Activated CD4-positive, alpha-beta T cell treated with anti-CD3 and anti-CD28 coated beads, Interleukin-2, amount 10 ng/mL, durations not matched to agents 7 days and 5 days (primary cell): ENCODE measurements around the gene CDK19. TPM values are rescaled to one million over a fixed set of nuclear protein-coding genes. Genes with fewer than 3 reads are reported as not detected.
"Not testable (repeated sequence)": the region's sequence is repeated elsewhere in the genome, so short reads cannot be mapped to it uniquely, and the experiment has no call there.

Source experiments
- CTCF ChIA-PET: fragments of 350-600 bp; sonication (Branson Sonifier 250); formaldehyde crosslinking; loops from one replicate; lab custom pipeline; 2021; ENCODE audit warnings: antibody characterized with exemption; lab: Charles Lee
- POLR2A ChIA-PET: fragments of 350-600 bp; sonication (Branson Sonifier 250); formaldehyde crosslinking; loops from one replicate; lab custom pipeline; 2021; ENCODE audit warnings: antibody characterized with exemption; lab: Charles Lee
- DNase-seq: peaks from one replicate; pipeline ENCODE4 v3.0.0-alpha.2; 2020
- H3K27ac Mint-ChIP-seq: one replicate; pipeline ENCODE4 v1.8.0; 2021; ENCODE audit warnings: mild to moderate bottlenecking, moderate library complexity, mixed read lengths
- H3K27me3 Mint-ChIP-seq: one replicate; pipeline ENCODE4 v1.8.0; 2021; ENCODE audit warnings: mixed read lengths
- H3K36me3 Mint-ChIP-seq: one replicate; pipeline ENCODE4 v1.8.0; 2021; ENCODE audit warnings: low read depth, mixed read lengths
- H3K4me1 Mint-ChIP-seq: one replicate; pipeline ENCODE4 v1.8.0; 2021; ENCODE audit warnings: mixed read lengths
- H3K4me3 Mint-ChIP-seq: one replicate; pipeline ENCODE4 v1.8.0; 2021; ENCODE audit warnings: mild to moderate bottlenecking, moderate library complexity, mixed read lengths
- H3K9me3 Mint-ChIP-seq: one replicate; pipeline ENCODE4 v1.8.0; 2021; ENCODE audit warnings: mixed read lengths
- total RNA-seq, 2 experiments: library from RNA; stranded (reverse); gene quantifications; one replicate each; pipeline ENCODE4 v1.2.3, GENCODE V29; 2021

Gene CDK19
- total RNA-seq, 2 experiments from 2014 or later, result 26.5 to 27.3 TPM

DNA sequence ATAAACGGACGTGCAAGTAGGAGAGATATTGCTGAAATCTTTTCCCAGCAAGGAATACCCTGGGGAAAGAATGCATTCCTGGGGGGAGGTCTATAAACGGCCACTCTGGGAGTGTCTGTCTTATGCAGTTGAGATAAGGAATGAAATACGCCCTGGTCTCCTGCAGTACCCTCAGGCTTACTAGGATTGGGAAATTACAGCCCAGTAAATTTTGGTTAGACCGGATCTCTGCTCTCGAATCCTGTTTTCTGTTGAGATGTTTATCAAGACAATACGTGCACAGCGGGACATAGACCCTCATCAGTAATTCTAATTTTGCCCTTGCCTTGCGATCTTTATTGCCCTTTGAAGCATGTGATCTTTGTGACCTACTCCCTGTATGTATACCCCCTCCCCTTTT, 72.7 kb downstream of the CDK19 start:
- Mint-ChIP-seq H3K36me3 (peaks cover 37% of the 10 kb centered on the region), H3K9me3 (peaks cover 20% of the 10 kb centered on the region)
- POLR2A ChIA-PET, CTCF ChIA-PET, H3K4me1 Mint-ChIP-seq, DNase-seq, H3K4me3 Mint-ChIP-seq, H3K27ac Mint-ChIP-seq, H3K27me3 Mint-ChIP-seq: not testable (repeated sequence)

DNA sequence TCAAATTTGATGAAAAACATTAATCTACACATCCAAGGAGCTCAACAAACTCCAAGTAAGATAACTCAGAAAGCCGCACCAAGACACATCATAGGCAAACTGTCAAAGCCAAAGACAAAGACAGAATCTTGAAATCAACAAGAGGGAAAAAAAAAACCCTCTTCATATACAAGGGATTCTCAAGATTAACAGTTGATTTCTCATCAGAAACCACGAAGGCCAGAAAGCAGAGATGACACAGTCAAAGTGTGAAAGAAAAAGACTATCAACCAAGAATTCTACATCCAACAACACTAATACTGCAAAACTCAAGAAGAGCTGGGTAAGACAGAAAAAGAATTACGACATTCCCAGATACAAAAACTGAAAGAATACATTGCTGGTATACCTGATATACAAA, 73.8 kb downstream of the CDK19 start:
- H3K9me3 Mint-ChIP-seq, result peaks cover 20% of the 10 kb centered on the region
- H3K27ac Mint-ChIP-seq, result no peak overlapping the region
- H3K27me3 Mint-ChIP-seq, result no peaks in the 10 kb centered on the region
- DNase-seq, result no peak
- H3K4me1 Mint-ChIP-seq, result no peaks in the 10 kb centered on the region
- CTCF ChIA-PET, result interaction anchor here (0.9 kb wide), 1 partner anchor 13 kb away, joined by 4 read pairs; no protein-coding TSS in a partner anchor
- no peak overlapping the region for H3K4me3 Mint-ChIP-seq
- H3K36me3 Mint-ChIP-seq, result peaks cover 39% of the 10 kb centered on the region
- POLR2A ChIA-PET, result no interaction called here

DNA sequence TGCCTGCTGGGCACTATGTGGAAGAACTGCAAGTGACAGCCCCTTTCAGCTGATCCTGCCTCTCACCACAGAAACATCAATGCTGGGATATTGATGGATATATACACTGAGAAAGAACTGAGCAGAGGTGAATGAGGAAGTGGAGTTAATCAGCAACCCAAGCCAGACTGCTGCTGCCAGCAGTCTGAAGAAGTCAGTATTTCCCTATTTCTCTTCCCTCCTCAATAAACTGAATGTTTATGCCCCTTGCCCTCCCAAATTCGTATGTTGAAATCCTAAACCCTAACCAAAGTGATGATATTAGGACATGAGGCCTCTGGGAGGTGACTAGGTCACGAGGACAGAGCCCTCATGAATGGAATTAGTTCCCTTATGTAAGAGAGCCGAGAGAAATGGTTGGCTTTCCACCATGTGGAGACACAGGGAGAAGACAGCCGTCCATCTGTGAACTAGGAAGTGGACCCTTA, 76.3 kb downstream of the CDK19 start:
- no peak overlapping the region for H3K4me3 Mint-ChIP-seq
- ChIA-PET CTCF (no interaction called here), POLR2A (no interaction called here)
- DNase-seq, result no peak
- no peaks in the 10 kb centered on the region for H3K27me3 Mint-ChIP-seq
- H3K36me3 Mint-ChIP-seq, result peaks cover 42% of the 10 kb centered on the region
- peaks cover 20% of the 10 kb centered on the region for H3K9me3 Mint-ChIP-seq
- H3K4me1 Mint-ChIP-seq, result no peaks in the 10 kb centered on the region
- H3K27ac Mint-ChIP-seq, result no peak overlapping the region

DNA sequence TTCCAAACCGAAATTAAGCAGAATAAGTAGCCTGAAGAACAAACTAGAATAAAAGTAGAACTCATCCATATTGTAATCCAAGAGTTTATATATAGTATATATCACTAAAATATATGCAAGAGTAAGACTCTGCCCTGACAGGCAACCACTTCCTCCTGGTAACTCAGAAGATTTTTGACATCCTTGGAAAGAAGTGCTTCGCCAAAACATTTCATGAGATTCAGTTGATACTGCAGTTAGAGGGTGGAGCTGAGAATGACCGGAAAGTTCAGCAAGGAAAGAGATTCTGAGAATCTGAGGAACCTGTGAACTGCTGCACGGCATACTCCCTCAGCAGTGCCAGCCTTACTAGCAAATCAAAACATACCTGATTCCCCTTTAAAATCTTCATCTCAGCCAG, 79.6 kb downstream of the CDK19 start:
- ChIA-PET CTCF (no interaction called here), POLR2A (no interaction called here)
- Mint-ChIP-seq H3K27me3 (no peaks in the 10 kb centered on the region), H3K4me1 (no peaks in the 10 kb centered on the region), H3K36me3 (peaks cover 17% of the 10 kb centered on the region), H3K9me3 (peaks cover 2% of the 10 kb centered on the region), H3K4me3 (no peak overlapping the region), H3K27ac (no peak overlapping the region)
- no peak for DNase-seq

DNA sequence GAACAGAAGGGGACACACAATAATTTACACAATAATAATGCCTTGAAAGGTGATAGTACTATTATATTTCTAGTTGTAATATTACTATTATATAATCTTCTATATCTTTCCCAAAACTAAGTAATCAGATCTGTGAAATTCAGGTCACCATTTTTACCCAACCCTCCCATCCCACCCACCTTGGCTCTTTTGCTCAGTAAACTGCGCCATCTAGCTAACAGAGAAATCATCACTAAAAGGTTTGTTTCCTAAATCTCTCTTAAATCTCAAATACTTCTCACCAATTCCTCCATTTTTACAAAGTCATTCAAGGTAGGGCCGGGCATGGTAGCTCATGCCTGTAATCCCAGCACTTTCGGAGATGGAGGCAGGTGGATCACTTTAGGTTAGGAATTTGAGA, 83.4 kb downstream of the CDK19 start:
- H3K9me3 Mint-ChIP-seq, result no peaks in the 10 kb centered on the region

DNA sequence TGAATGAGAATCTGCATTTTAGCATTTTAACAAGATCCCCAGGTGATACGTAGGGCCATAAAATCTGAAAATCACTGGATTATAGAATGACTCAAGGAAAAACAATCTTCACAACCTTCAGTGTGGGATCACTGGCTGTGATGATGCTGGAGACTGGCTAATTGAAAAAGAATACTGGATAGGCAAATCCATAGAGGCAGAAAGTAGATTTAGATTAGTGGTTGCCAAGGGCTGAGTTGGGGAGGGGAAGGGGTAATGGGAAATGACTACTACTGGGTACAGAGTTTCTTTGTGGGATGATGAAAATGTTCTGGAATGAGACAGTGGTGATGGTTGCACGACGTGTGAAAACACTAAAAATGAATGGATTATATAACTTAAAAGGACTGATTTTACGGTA, 84.1 kb downstream of the CDK19 start:
- H3K36me3 Mint-ChIP-seq, result peaks cover 8% of the 10 kb centered on the region
- ChIA-PET POLR2A (no interaction called here), CTCF (interaction anchor here (0.9 kb wide), 1 partner anchor 161 kb away, joined by 3 read pairs; no protein-coding TSS in a partner anchor)
- no peak overlapping the region for H3K27ac Mint-ChIP-seq
- no peaks in the 10 kb centered on the region for H3K27me3 Mint-ChIP-seq
- H3K4me3 Mint-ChIP-seq, result no peak overlapping the region
- no peak for DNase-seq
- H3K4me1 Mint-ChIP-seq, result no peaks in the 10 kb centered on the region
- H3K9me3 Mint-ChIP-seq, result no peaks in the 10 kb centered on the region

More for the DNA sequence above, 83.4 kb downstream of the CDK19 start:
- H3K27me3 Mint-ChIP-seq, result no peaks in the 10 kb centered on the region
- H3K27ac Mint-ChIP-seq, result no peak overlapping the region
- H3K4me3 Mint-ChIP-seq, result no peak overlapping the region
- ChIA-PET CTCF (no interaction called here), POLR2A (no interaction called here)
- no peaks in the 10 kb centered on the region for H3K4me1 Mint-ChIP-seq
- DNase-seq, result no peak
- peaks cover 8% of the 10 kb centered on the region for H3K36me3 Mint-ChIP-seq

DNA sequence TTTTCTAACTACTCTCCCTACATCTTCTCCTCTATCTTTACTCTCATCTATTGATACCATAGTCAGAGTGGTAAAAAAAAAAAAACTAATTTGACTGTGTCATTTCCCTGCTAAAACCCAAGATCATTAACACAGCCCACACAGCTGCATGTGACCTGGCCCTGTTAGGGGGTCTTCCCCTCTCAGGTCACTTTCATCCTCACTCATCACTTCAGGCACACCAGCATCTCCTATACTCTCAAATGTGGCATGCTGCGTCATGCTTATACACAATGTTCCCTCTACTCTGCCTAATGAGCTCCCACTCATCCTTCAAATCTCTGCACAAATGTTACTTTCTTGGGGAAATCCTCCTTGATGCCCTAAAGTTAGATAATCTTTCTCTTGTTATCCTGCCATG, 86.8 kb downstream of the CDK19 start:
- ChIA-PET CTCF (interaction anchor here (0.8 to 1.4 kb wide), 2 partner anchors 10 to 13 kb away, joined by 3 to 4 read pairs; no protein-coding TSS in a partner anchor), POLR2A (no interaction called here)
- Mint-ChIP-seq H3K9me3 (no peaks in the 10 kb centered on the region), H3K27ac (no peak overlapping the region), H3K36me3 (no peaks in the 10 kb centered on the region), H3K4me3 (no peak overlapping the region), H3K4me1 (no peaks in the 10 kb centered on the region), H3K27me3 (no peaks in the 10 kb centered on the region)
- DNase-seq, result no peak

DNA sequence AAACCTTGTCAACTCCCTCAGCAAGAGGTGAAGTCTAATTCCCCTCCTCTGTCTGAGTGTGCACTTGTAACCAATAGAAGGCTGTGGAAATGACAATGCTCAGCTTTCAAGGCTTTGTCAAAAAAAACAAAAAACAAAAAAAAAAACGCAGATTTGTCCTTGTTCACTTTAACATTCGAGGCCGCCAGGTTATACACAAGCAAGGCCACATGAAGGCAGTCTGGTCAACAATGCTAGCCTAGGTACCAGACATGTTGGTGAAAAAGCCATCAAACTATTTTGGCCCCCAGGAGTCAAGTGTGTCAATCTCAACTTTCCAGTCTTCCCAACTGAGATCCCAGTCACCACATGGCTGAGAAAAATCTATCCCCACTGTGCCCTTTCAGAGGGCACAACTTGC, 92.3 kb downstream of the CDK19 start:
- H3K27ac Mint-ChIP-seq, result no peak overlapping the region
- no peaks in the 10 kb centered on the region for H3K9me3 Mint-ChIP-seq
- ChIA-PET POLR2A (no interaction called here), CTCF (no interaction called here)
- no peak overlapping the region for H3K4me3 Mint-ChIP-seq
- DNase-seq, result no peak
- H3K4me1 Mint-ChIP-seq, result no peaks in the 10 kb centered on the region
- H3K36me3 Mint-ChIP-seq, result peaks cover 3% of the 10 kb centered on the region
- H3K27me3 Mint-ChIP-seq, result no peaks in the 10 kb centered on the region

DNA sequence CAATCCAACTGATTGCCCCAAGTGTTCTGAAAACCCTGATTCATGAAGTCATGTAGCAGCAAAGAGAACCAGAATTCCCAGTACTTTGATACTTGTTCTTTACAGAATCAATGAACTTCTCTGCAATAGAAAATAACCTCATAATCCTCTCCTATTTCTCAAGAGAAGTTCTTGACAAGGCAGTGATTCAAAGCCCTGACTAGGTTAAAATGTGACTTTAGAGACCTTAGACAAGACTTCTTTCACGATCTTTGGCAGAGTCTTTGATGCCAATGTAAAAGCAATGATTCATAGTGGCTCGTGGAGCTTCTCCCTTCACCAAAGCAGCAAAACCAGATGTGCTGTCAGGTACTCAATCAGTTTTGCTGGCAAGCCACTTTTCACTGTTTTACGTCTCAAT, 95.2 kb downstream of the CDK19 start:
- H3K36me3 Mint-ChIP-seq, result peaks cover 3% of the 10 kb centered on the region
- CTCF ChIA-PET, result interaction anchor here (0.6 kb wide), 1 partner anchor 49 kb away, joined by 6 read pairs; no protein-coding TSS in a partner anchor
- no peak overlapping the region for H3K27ac Mint-ChIP-seq
- H3K9me3 Mint-ChIP-seq, result no peaks in the 10 kb centered on the region
- H3K27me3 Mint-ChIP-seq, result no peaks in the 10 kb centered on the region
- no peak for DNase-seq
- POLR2A ChIA-PET, result no interaction called here
- H3K4me1 Mint-ChIP-seq, result no peaks in the 10 kb centered on the region
- no peak overlapping the region for H3K4me3 Mint-ChIP-seq

DNA sequence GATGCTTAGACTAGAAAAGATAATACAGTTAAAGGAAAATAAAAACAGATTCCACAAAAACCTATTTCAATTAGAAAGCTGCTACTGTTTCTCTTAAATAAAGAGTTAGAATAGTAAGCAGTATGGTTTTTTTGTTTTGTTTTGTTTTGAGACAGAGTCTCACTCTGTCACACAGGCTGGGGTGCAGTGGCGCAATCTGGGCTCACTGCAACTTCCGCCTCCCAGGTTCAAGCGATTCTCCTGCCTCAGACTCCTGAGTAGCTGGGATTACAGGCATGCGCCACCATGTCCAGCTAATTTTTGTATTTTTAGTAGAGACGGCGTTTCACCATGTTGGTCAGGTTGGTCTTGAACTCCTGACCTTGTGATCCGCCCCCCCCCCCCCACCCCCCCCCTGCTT, 95.7 kb downstream of the CDK19 start:
- DNase-seq, H3K4me1 Mint-ChIP-seq, H3K4me3 Mint-ChIP-seq, POLR2A ChIA-PET, H3K27ac Mint-ChIP-seq, H3K36me3 Mint-ChIP-seq, CTCF ChIA-PET, H3K27me3 Mint-ChIP-seq, H3K9me3 Mint-ChIP-seq: not testable (repeated sequence)

DNA sequence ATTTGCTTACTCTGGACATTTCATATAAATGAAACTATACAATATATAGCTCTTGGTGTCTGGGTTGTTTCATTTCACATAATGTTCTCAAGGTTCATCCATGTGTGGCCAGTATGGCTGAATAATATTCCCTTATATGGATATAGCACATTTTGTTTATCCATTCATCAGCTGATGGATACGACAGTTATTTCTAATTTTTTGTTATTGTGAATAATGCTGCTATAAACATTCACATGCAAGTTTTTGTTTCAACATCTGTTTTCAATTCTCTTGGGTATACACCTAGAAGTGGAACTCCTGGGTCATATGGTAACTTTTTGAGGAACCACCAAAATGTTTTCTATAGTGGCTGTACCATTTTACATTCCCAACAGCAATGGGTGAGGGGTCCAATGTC, 101.1 kb downstream of the CDK19 start:
- ChIA-PET POLR2A (no interaction called here), CTCF (no interaction called here)
- peaks cover 7% of the 10 kb centered on the region for H3K36me3 Mint-ChIP-seq
- DNase-seq, result no peak
- no peak overlapping the region for H3K4me3 Mint-ChIP-seq
- H3K9me3 Mint-ChIP-seq, result no peaks in the 10 kb centered on the region
- no peaks in the 10 kb centered on the region for H3K27me3 Mint-ChIP-seq
- no peak overlapping the region for H3K27ac Mint-ChIP-seq
- H3K4me1 Mint-ChIP-seq, result no peaks in the 10 kb centered on the region

DNA sequence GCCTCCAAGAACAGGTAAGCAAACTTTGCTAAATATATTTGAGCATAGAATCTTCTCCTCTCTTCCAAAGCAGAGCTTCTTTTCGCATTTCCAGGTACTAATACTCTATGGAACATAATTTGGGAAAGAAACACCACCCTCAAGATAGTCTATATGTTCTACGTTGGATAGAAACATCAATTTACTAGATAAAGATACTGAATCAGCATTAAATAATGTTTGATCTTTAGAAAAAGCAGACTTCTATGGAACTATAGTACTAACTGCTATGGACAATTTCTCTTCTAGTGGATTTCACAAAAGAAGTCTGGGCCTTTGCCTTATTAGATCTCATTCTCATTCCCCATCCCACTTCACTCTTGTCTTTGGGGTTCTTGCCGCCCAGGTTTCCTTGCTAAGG, 103.0 kb downstream of the CDK19 start:
- Mint-ChIP-seq H3K4me1 (no peaks in the 10 kb centered on the region), H3K4me3 (no peak overlapping the region), H3K36me3 (peaks cover 7% of the 10 kb centered on the region), H3K27me3 (no peaks in the 10 kb centered on the region), H3K9me3 (no peaks in the 10 kb centered on the region), H3K27ac (no peak overlapping the region)
- CTCF ChIA-PET, result interaction anchor here (1.4 kb wide), 1 partner anchor 17 kb away, joined by 3 read pairs; no protein-coding TSS in a partner anchor
- no peak for DNase-seq
- POLR2A ChIA-PET, result no interaction called here

DNA sequence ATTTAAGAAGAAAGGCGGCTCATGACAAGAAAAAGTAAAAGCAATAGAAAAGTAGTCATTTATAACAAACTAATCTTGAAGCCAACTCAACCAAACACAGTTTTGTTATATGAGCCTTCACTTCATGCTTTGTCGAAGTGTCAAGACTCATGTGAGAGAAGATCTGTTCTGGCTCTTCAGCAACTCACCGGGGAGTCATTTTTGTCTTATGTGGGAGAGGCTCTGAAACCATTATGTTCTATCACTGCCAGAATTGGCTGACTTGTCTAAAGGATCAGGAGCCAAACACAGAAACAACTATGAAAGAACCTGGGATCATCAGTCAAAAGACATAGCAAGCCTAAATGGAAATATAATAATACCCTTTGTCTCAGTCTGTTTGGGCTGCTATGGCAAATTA, 105.2 kb downstream of the CDK19 start:
- ChIA-PET CTCF (interaction anchor here (0.7 kb wide), 1 partner anchor 8 kb away, joined by 3 read pairs; no protein-coding TSS in a partner anchor), POLR2A (no interaction called here)
- no peaks in the 10 kb centered on the region for H3K9me3 Mint-ChIP-seq
- H3K27ac Mint-ChIP-seq, result no peak overlapping the region
- H3K4me1 Mint-ChIP-seq, result no peaks in the 10 kb centered on the region
- H3K36me3 Mint-ChIP-seq, result peaks cover 7% of the 10 kb centered on the region
- no peaks in the 10 kb centered on the region for H3K27me3 Mint-ChIP-seq
- no peak for DNase-seq
- H3K4me3 Mint-ChIP-seq, result no peak overlapping the region
